ENCODE results near the gene RNF14. TPM values are rescaled to one million over a fixed set of nuclear protein-coding genes. Genes with fewer than 3 reads are reported as not detected.

RNF14 gene
- total and polyA plus RNA-seq, 9 of the 15 experiments (the other 6 are each of a cell fraction or from before 2014, with no cell fraction given): 36.3 to 140 (median 75.1) TPM

DNA sequence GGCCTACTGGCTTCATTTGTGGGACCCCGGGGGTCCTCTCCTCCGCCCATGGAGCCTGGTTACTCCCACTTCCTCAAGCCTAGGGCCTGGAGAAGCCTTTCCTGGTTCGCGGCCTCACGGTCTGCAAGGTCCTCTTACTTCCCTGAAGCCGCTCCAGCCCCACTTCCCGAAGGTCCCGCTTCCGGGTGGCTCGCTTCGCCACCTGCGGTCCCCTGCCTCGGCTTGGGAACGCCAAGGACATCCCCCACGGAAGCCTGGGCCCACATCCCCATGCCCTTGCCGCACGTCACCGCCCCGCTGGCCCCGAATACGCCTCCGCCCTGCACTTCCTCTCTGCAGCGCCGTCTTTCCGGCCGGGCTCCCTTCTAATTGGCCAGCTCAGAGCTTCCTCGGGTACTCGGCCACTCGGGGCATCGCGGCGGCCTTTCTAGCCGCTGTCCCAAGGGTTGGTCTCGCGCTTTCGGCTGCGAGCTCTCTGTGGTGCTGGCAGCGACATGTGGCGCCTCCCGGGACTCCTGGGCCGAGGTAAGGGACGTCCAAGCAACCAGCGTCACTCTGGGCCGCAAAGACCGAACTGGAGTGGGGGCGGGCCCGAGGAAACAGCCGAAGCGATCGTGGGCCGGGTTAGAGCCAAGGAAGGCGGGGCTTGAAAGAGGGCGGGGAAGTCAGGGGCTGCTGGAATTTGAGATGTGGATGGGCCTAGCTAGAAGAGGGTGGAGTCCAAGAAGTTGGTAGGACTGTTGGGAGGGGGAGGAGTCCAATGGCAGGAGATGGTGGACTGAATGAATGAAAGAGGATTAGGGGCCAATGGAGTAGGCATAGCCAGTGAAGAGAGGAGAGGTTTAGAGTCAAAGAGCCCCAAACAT lies 45.2 kb upstream of the RNF14 start, which contains the start of gene DELE1 (continued):
- no peak for TF ChIP-seq CTCFL (IDR thresholded peaks at IDR 0.05; ENCODE audit: borderline replicate concordance, insufficient read depth, low read depth, low read length, poor library complexity, severe bottlenecking)
- no peak for TF ChIP-seq ARID3A (IDR thresholded peaks at IDR 0.05; ENCODE audit: borderline replicate concordance, low read depth, low read length)
- no peak for TF ChIP-seq ZNF778 (CRISPR knock-in tag; IDR thresholded peaks at IDR 0.05)
- TF ChIP-seq ZNF12 (CRISPR knock-in tag; IDR thresholded peaks at IDR 0.05): peak; percentile 65; the same call in 1 of the 2 replicates
- no peak for TF ChIP-seq SMC3 (conservative IDR thresholded peaks at IDR 0.05; ENCODE audit: insufficient read depth, low read depth, low read length)
- peak; percentile 46 for TF ChIP-seq SAP30 (IDR thresholded peaks at IDR 0.05; ENCODE audit: borderline replicate concordance, insufficient read depth, low read depth, low read length, poor library complexity, severe bottlenecking)
- TF ChIP-seq ELK3 (CRISPR knock-in tag; IDR thresholded peaks at IDR 0.05): no peak
- TF ChIP-seq THRAP3 (IDR thresholded peaks at IDR 0.05; ENCODE audit: borderline replicate concordance): no peak
- TF ChIP-seq ZBTB7A (IDR thresholded peaks at IDR 0.05; ENCODE audit: borderline replicate concordance, control insufficient read depth, low read depth, low read length): peak; percentile 76; the same call in 1 of the 2 replicates
- TF ChIP-seq SP2 (IDR thresholded peaks at IDR 0.05; ENCODE audit: extremely low read depth, low read depth, low read length, poor library complexity, severe bottlenecking): no peak
- TF ChIP-seq, protein P1, sequence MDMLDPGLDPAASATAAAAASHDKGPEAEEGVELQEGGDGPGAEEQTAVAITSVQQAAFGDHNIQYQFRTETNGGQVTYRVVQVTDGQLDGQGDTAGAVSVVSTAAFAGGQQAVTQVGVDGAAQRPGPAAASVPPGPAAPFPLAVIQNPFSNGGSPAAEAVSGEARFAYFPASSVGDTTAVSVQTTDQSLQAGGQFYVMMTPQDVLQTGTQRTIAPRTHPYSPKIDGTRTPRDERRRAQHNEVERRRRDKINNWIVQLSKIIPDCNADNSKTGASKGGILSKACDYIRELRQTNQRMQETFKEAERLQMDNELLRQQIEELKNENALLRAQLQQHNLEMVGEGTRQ (CRISPR knock-in tag; IDR thresholded peaks at IDR 0.05): no peak
- no peak for TF ChIP-seq ZNF146 (CRISPR knock-in tag; IDR thresholded peaks at IDR 0.05; ENCODE audit: unreplicated experiment)
- TF ChIP-seq TFAM (CRISPR knock-in tag; conservative IDR thresholded peaks at IDR 0.05): no peak
- 0 out of 2 replicates have a peak, but pooled peaks have one; percentile 7 for TF ChIP-seq SREBF1 (IDR thresholded peaks at IDR 0.05; ENCODE audit: borderline replicate concordance, low read depth, low read length)
- TF ChIP-seq ZBTB12 (CRISPR knock-in tag; IDR thresholded peaks at IDR 0.05): peak; percentile 4; the same call in 1 of the 2 replicates
- TF ChIP-seq FOXP1 (CRISPR knock-in tag; IDR thresholded peaks at IDR 0.05): peak; percentile 69
- no peak for TF ChIP-seq CBX8 (IDR thresholded peaks at IDR 0.05; ENCODE audit: borderline replicate concordance, extremely low read depth, low read depth, low read length, poor library complexity, severe bottlenecking)
- TF ChIP-seq FIP1L1 (IDR thresholded peaks at IDR 0.05; ENCODE audit: low read depth, low read length, poor library complexity, severe bottlenecking): no peak

All from K562 (cell line).